Prostate gland (tissue), 2 donors: Measurements from ENCODE around the gene ATP6V1F.

Source experiments
- CTCF ChIP-seq, 4 experiments: fragments of 200-600 bp in 2 of 4; fragments of 450-650 bp in 2 of 4; sonication (generic) in 2 of 4; IDR thresholded peaks; 1 replicate in 3 of 4; 2 replicates in 1 of 4; pipeline ENCODE4 v1.5.1; 2016 to 2019; ENCODE audit warnings: antibody characterized with exemption in 4 of 4, mild to moderate bottlenecking in 2 of 4, moderate library complexity in 2 of 4
- POLR2A ChIP-seq: fragments of 450-650 bp; IDR thresholded peaks from one replicate; pipeline ENCODE4 v1.6.1; 2016; ENCODE audit warnings: antibody characterized with exemption, mild to moderate bottlenecking
- POLR2AphosphoS5 ChIP-seq: sonication (generic); formaldehyde crosslinking; IDR thresholded peaks from one replicate; pipeline ENCODE4 v1.6.1; 2017; ENCODE audit warnings: antibody characterized with exemption

GRCh38 chr7:128913870-128914565 lies 51.4 kb downstream of the ATP6V1F start:
- no peak for TF ChIP-seq CTCF (IDR thresholded peaks at IDR 0.05)
- no peak for TF ChIP-seq POLR2AphosphoS5
- no peak for TF ChIP-seq POLR2A
